SW480 (cell line): Measurements from ENCODE around the gene TNRC6B.
"Not testable (repeated sequence)": the region's sequence is repeated elsewhere in the genome, so short reads cannot be mapped to it uniquely, and the experiment has no call there.

Source experiments
- DNase-seq: peaks from one replicate; pipeline ENCODE4 v3.0.0-alpha.2; 2016; ENCODE audit warnings: low spot score

The TNRC6B gene

GRCh38 chr22:40289991-40290459 is 112.3 kb downstream of the TNRC6B start:
- no peak for DNase-seq

GRCh38 chr22:40290516-40290915 is 112.8 kb downstream of the TNRC6B start:
- DNase-seq: no peak

GRCh38 chr22:40294696-40295095 is 117.0 kb downstream of the TNRC6B start:
- no peak for DNase-seq

- no peak for DNase-seq
These were observed 122.6 kb downstream of the TNRC6B start for GRCh38 chr22:40300316-40300715.

GRCh38 chr22:40300884-40301672 is 123.4 kb downstream of the TNRC6B start:
- DNase-seq: no peak

GRCh38 chr22:40302149-40302548 is 124.4 kb downstream of the TNRC6B start:
- no peak for DNase-seq

- no peak for DNase-seq
These were observed 127.9 kb downstream of the TNRC6B start for GRCh38 chr22:40305625-40306024.

- DNase-seq: no peak
These were observed 131.4 kb downstream of the TNRC6B start for GRCh38 chr22:40308999-40309573.

- no peak for DNase-seq
These were observed 131.9 kb downstream of the TNRC6B start for GRCh38 chr22:40309631-40310030.

GRCh38 chr22:40310081-40310767 is 132.5 kb downstream of the TNRC6B start:
- DNase-seq: no peak

- no peak for DNase-seq
These were observed 133.0 kb downstream of the TNRC6B start for GRCh38 chr22:40310768-40311120.

- not testable (repeated sequence) for DNase-seq
These were observed 133.9 kb downstream of the TNRC6B start for GRCh38 chr22:40311646-40312045.

- no peak for DNase-seq
These were observed 134.3 kb downstream of the TNRC6B start for GRCh38 chr22:40312050-40312449.

- no peak for DNase-seq
These were observed 135.3 kb downstream of the TNRC6B start for GRCh38 chr22:40313007-40313406.

GRCh38 chr22:40314041-40314440 is 136.3 kb downstream of the TNRC6B start:
- DNase-seq: no peak

GRCh38 chr22:40320687-40321086 is 143.0 kb downstream of the TNRC6B start:
- no peak for DNase-seq

GRCh38 chr22:40322021-40322420 is 144.3 kb downstream of the TNRC6B start:
- no peak for DNase-seq

- no peak for DNase-seq
These were observed 145.2 kb downstream of the TNRC6B start for GRCh38 chr22:40322818-40323447.

- DNase-seq: no peak
These were observed 146.0 kb downstream of the TNRC6B start for GRCh38 chr22:40323681-40324171.

GRCh38 chr22:40324468-40325305 is 147.0 kb downstream of the TNRC6B start:
- DNase-seq: no peak

GRCh38 chr22:40325315-40325714 is 147.6 kb downstream of the TNRC6B start:
- DNase-seq: no peak
